K562 (cell line): ENCODE measurements around the gene CACNG1. TPM values are rescaled to one million over a fixed set of nuclear protein-coding genes. Genes with fewer than 3 reads are reported as not detected.
"Not testable (repeated sequence)": the region's sequence is repeated elsewhere in the genome, so short reads cannot be mapped to it uniquely, and the experiment has no call there.

Experiments
- ATAC-seq: fragments of 200-7000 bp; cut with Tn5 transposase; 3 replicates; pipeline ENCODE4 v1.9.1; 2020; ENCODE audit warnings: moderate library complexity
- BruUV-seq: library from RNA; stranded (reverse); fragments of 400-500 nt; replicated peaks from 2 replicates; lab custom pipeline; 2021; lab: Mats Ljungman, UMichigan
- CTCF ChIA-PET: fragments of 300-600 bp; formaldehyde crosslinking; extraction: SDS; loops from one replicate; lab custom pipeline; 2021; ENCODE audit warnings: low intra/inter-chr PET ratio; lab: Yijun Ruan, JAX
- POLR2A ChIA-PET: fragments of 300-600, 350-650 bp; sonication (Branson Sonifier 250); formaldehyde crosslinking; extraction: SDS; loops from one replicate; lab custom pipeline; 2021; ENCODE audit warnings: antibody characterized with exemption, inconsistent platforms; lab: Yijun Ruan, JAX
- DNase-seq, 4 experiments: peaks; one replicate each; pipeline versions ENCODE4 v3.0.0 to v3.0.0-alpha.2; 2011 to 2018; ENCODE audit warnings: low spot score in 3 of 4, mixed read lengths in 3 of 4; ENCODE audit errors: extremely low read depth in 1 of 4
- FAIRE-seq: peaks from 2 replicates; lab custom pipeline; 2011; peaks lifted over from hg19 to GRCh38; lab: Jason Lieb, UNC
- H2AFZ ChIP-seq: 2 replicates; pipeline ENCODE4 v1.6.0; 2011; ENCODE audit warnings: low read depth, low read length, control low read depth, inconsistent platforms
- H3K27ac ChIP-seq: fragments of 200-600 bp; 3 replicates; pipeline ENCODE4 v1.8.0; 2011; ENCODE audit warnings: low read depth, mild to moderate bottlenecking, control low read depth, inconsistent platforms, low read length, moderate library complexity, mixed read lengths; ENCODE audit errors: extremely low read depth
- H3K27me3 ChIP-seq, 2 experiments: fragments of 300-600 bp in 1 of 2; 2 replicates in 1 of 2; 3 replicates in 1 of 2; pipeline versions ENCODE4 v1.6.0 to v1.8.0; 2011; ENCODE audit warnings: inconsistent platforms in 2 of 2, low read length in 2 of 2, mild to moderate bottlenecking in 1 of 2, mixed read lengths in 1 of 2, moderate library complexity in 1 of 2; ENCODE audit not compliant: control insufficient read depth in 2 of 2, insufficient read depth in 2 of 2
- H3K36me3 ChIP-seq: fragments of 300-600 bp; 3 replicates; pipeline ENCODE4 v1.8.0; 2011; ENCODE audit warnings: mild to moderate bottlenecking, low read length, inconsistent platforms; ENCODE audit not compliant: control insufficient read depth, insufficient read depth
- H3K4me1 ChIP-seq, 2 experiments: fragments of 200-600 bp in 1 of 2; replicated peaks in 1 of 2; 2 replicates in 1 of 2; 3 replicates in 1 of 2; pipeline versions ENCODE4 v1.5.1 to v1.8.0; 2011; ENCODE audit warnings: inconsistent platforms in 2 of 2, low read length in 2 of 2, mild to moderate bottlenecking in 1 of 2, mixed read lengths in 1 of 2, moderate library complexity in 1 of 2; ENCODE audit not compliant: control insufficient read depth in 2 of 2, insufficient read depth in 2 of 2
- H3K4me2 ChIP-seq: 2 replicates; pipeline ENCODE4 v1.6.1; 2011; ENCODE audit warnings: low read length, control low read depth, inconsistent platforms, mixed read lengths; ENCODE audit not compliant: insufficient read depth
- H3K4me3 ChIP-seq: fragments of 200-600 bp; sonication (generic), shearing (Covaris generic); 2 replicates; pipeline ENCODE4 v1.5.1; 2016; ENCODE audit warnings: control low read depth, inconsistent platforms
- H3K79me2 ChIP-seq: fragments of 200-600 bp; 3 replicates; pipeline ENCODE4 v1.8.0; 2011; ENCODE audit warnings: low read length, inconsistent platforms; ENCODE audit not compliant: control insufficient read depth, insufficient read depth
- H3K9ac ChIP-seq, 2 experiments: 2 replicates each; pipeline versions ENCODE4 v1.6.0 to v1.6.1; 2011; ENCODE audit warnings: low read depth in 2 of 2, low read length in 2 of 2, control low read depth in 1 of 2, inconsistent platforms in 1 of 2, mild to moderate bottlenecking in 1 of 2, mixed read lengths in 1 of 2; ENCODE audit not compliant: insufficient read depth in 1 of 2
- H3K9me1 ChIP-seq: one replicate; pipeline ENCODE4 v1.6.0; 2011; ENCODE audit warnings: inconsistent platforms, mild to moderate bottlenecking, low read length, moderate library complexity; ENCODE audit not compliant: control insufficient read depth, insufficient read depth
- H3K9me3 ChIP-seq: replicated peaks from 2 replicates; pipeline ENCODE4 v1.5.1; 2011; ENCODE audit warnings: low read depth, low read length, inconsistent platforms; ENCODE audit not compliant: control insufficient read depth, insufficient read depth
- H4K20me1 ChIP-seq: replicated peaks from 2 replicates; pipeline ENCODE4 v1.6.1; 2011; ENCODE audit warnings: low read length, inconsistent platforms, mixed read lengths; ENCODE audit not compliant: control insufficient read depth, insufficient read depth
- CBFA2T3 ChIP-seq: fragments of 450-650 bp; IDR thresholded peaks from 2 replicates; pipeline ENCODE4 v1.6.1; 2017
- CHCHD3 ChIP-seq: fragments of 250-450 bp; sonication (Bioruptor Pico); IDR thresholded peaks from 2 replicates; pipeline ENCODE4 v2.1.2; 2022; ENCODE audit warnings: mild to moderate bottlenecking
- PHTF2 ChIP-seq: fragments of 250-450 bp; sonication (Bioruptor Pico); IDR thresholded peaks from 2 replicates; pipeline ENCODE4 v1.5.0; 2021; ENCODE audit warnings: mild to moderate bottlenecking
- RREB1 ChIP-seq: fragments of 250-450 bp; sonication (Bioruptor Pico); IDR thresholded peaks from 2 replicates; pipeline ENCODE4 v1.4.0; 2020
- STAT5A ChIP-seq: IDR thresholded peaks from 2 replicates; pipeline ENCODE4 v1.6.1; 2012; ENCODE audit warnings: low read length, inconsistent platforms, borderline replicate concordance
- TRIM24 ChIP-seq, 2 experiments: fragments of 450-650 bp; IDR thresholded peaks; 2 replicates each; pipeline ENCODE4 v1.6.1; 2016
- USF2 ChIP-seq: sonication (generic); formaldehyde crosslinking; IDR thresholded peaks from 2 replicates; pipeline ENCODE4 v1.5.0; 2020; ENCODE audit warnings: missing genetic modification reagents
- ZNF431 ChIP-seq: sonication (generic); formaldehyde crosslinking; IDR thresholded peaks from 2 replicates; pipeline ENCODE4 v1.8.0; 2022; ENCODE audit warnings: mild to moderate bottlenecking, missing genetic modification reagents
- WGBS: fragments of 100-300 bp; shearing (Covaris generic); methylation state at CpG from one replicate; pipeline ENCODE4 v1.1.6; 2016; ENCODE audit warnings: low coverage, mixed read lengths; ENCODE audit not compliant: insufficient coverage; ENCODE audit errors: missing lambda C conversion rate; 5-methylcytosine and 5-hydroxymethylcytosine counted together
- in situ Hi-C: fragments of 300-500 bp; cut with MboI; formaldehyde crosslinking; loops from 4 replicates; pipeline ENCODE4 v1.15.0; 2018; ENCODE audit warnings: inconsistent platforms, mixed read lengths
- intact Hi-C: fragments of 100-400 bp; cut with micrococcal nuclease; formaldehyde crosslinking; loops from 2 replicates; pipeline ENCODE4 v1.14.2; 2022
- polyA plus RNA-seq, 8 experiments: library from polyadenylated mRNA; depleted of rRNA in 4 of 8; stranded (reverse) in 5 of 8; unstranded in 3 of 8; fragments of >200 nt; fragmentation: Nextera tagmentation in 2 of 8; fragmentation: Illumina TruSeq in 1 of 8; extraction: Ambion mirVana in 2 of 8; extraction: Trizol in 1 of 8; gene quantifications; 2 replicates each; pipeline versions ENCODE4 v1.2.1 to v1.2.3, GENCODE V29; 2011 to 2014; ENCODE audit warnings: inconsistent platforms in 1 of 8, missing spikeins in 1 of 8
- total RNA-seq, 7 experiments: library from RNA; depleted of rRNA in 6 of 7; stranded (reverse); fragments of >200 nt in 6 of 7; fragmentation: Illumina TruSeq in 2 of 7; extraction: Trizol in 2 of 7; gene quantifications; 2 replicates each; pipeline versions ENCODE4 v1.2.1 to v1.2.3, GENCODE V29; 2011 to 2021; ENCODE audit warnings: low replicate concordance in 1 of 7

The CACNG1 gene
- total and polyA plus RNA-seq, 9 of the 15 experiments (the other 6 are each of a cell fraction or from before 2014, with no cell fraction given): not detected

- DNase-seq, intact Hi-C loops, H3K4me3 ChIP-seq, H3K9me1 ChIP-seq, ATAC-seq, H3K4me1 ChIP-seq, in situ Hi-C loops, H3K36me3 ChIP-seq, H3K79me2 ChIP-seq, H3K9me3 ChIP-seq, FAIRE-seq, H3K4me2 ChIP-seq, H3K27ac ChIP-seq, BruUV-seq, H4K20me1 ChIP-seq, H3K9ac ChIP-seq, H2AFZ ChIP-seq, CTCF ChIA-PET: not testable (repeated sequence)
- POLR2A ChIA-PET: interaction anchor here (1.0 kb wide), 1 partner anchor 85 kb away, joined by 3 read pairs; no protein-coding TSS in a partner anchor
- 2% methylated on average over 5 of the region's 5 CpGs for WGBS
- H3K27me3 ChIP-seq: peaks cover 29 to 69% of the 10 kb centered on the region in 2 experiments
- peak; percentile 98 for TF ChIP-seq ZNF431 (CRISPR knock-in tag)
Measured at GRCh38 chr17:67041119-67041518, 3.2 kb upstream of the CACNG1 start.

GRCh38 chr17:67041531-67041930 is 2.8 kb upstream of the CACNG1 start:
- 1% methylated on average over 7 of the region's 7 CpGs for WGBS
- POLR2A ChIA-PET: interaction anchor here (0.6 to 1.0 kb wide), 2 partner anchors 11 to 86 kb away, joined by 3 read pairs; no protein-coding TSS in a partner anchor
- no peak overlapping the region for H2AFZ ChIP-seq
- no peak for TF ChIP-seq PHTF2 (CRISPR knock-in tag)
- no peak for TF ChIP-seq STAT5A
- TF ChIP-seq CHCHD3 (CRISPR knock-in tag): no peak
- no peak for TF ChIP-seq TRIM24 (IDR thresholded peaks at IDR 0.05)
- no peak for TF ChIP-seq RREB1 (CRISPR knock-in tag)
- TF ChIP-seq USF2 (CRISPR knock-in tag): no peak
- no peak for TF ChIP-seq CBFA2T3

More at GRCh38 chr17:67041531-67041930, 2.8 kb upstream of the CACNG1 start:
- CTCF ChIA-PET: no interaction called here
- H4K20me1 ChIP-seq: no peaks in the 10 kb centered on the region
- no peak overlapping the region for H3K27ac ChIP-seq
- intact Hi-C loops (no loop called here), in situ Hi-C loops (no loop called here)
- peaks cover 0 to 8% of the 10 kb centered on the region in 2 experiments; a peak in 2 of 5 replicates for H3K4me1 ChIP-seq
- BruUV-seq: no TSS peak
- no peaks in the 10 kb centered on the region for H3K36me3 ChIP-seq
- no peaks in the 10 kb centered on the region for H3K9me1 ChIP-seq
- no peaks in the 10 kb centered on the region for H3K79me2 ChIP-seq
- H3K9me3 ChIP-seq: no peaks in the 10 kb centered on the region
- DNase-seq: no peak
- no peak overlapping the region for H3K9ac ChIP-seq
- no peak for ATAC-seq
- no peak overlapping the region for H3K4me2 ChIP-seq
- peaks cover 29 to 73% of the 10 kb centered on the region in 2 experiments for H3K27me3 ChIP-seq
- no peak for FAIRE-seq
- no peak overlapping the region for H3K4me3 ChIP-seq
